AG08395 (cell line): Measurements from ENCODE around the gene CCBE1.
"Not testable (repeated sequence)": the region's sequence is repeated elsewhere in the genome, so short reads cannot be mapped to it uniquely, and the experiment has no call there.

Source experiments
- DNase-seq: peaks from one replicate; pipeline ENCODE4 v3.0.0; 2012; ENCODE audit warnings: mixed read lengths, low spot score

The CCBE1 gene

GRCh38 chr18:59536166-59536565, 161.1 kb downstream of the CCBE1 start:
- DNase-seq = peak; percentile 89

- no peak for DNase-seq
Observed at GRCh38 chr18:59535055-59535454, 162.2 kb downstream of the CCBE1 start.

GRCh38 chr18:59528866-59529265, 168.4 kb downstream of the CCBE1 start:
- DNase-seq = no peak

- DNase-seq = no peak
Observed at GRCh38 chr18:59520562-59521355, 176.5 kb downstream of the CCBE1 start.

GRCh38 chr18:59518705-59519104, 178.5 kb downstream of the CCBE1 start:
- no peak for DNase-seq

GRCh38 chr18:59517446-59518165, 179.6 kb downstream of the CCBE1 start:
- peak; percentile 23 for DNase-seq

GRCh38 chr18:59516356-59517155, 180.7 kb downstream of the CCBE1 start:
- DNase-seq = peak; percentile 77

GRCh38 chr18:59515956-59516355, 181.3 kb downstream of the CCBE1 start:
- DNase-seq = not testable (repeated sequence)

GRCh38 chr18:59515147-59515546, 182.1 kb downstream of the CCBE1 start:
- no peak for DNase-seq

GRCh38 chr18:59514203-59514602, 183.0 kb downstream of the CCBE1 start:
- DNase-seq = peak; percentile 77

GRCh38 chr18:59512025-59512755, 185.0 kb downstream of the CCBE1 start:
- no peak for DNase-seq

GRCh38 chr18:59509481-59510442, 187.5 kb downstream of the CCBE1 start:
- DNase-seq = no peak

- no peak for DNase-seq
Observed at GRCh38 chr18:59505356-59505755, 191.9 kb downstream of the CCBE1 start.

GRCh38 chr18:59502274-59503175, 194.7 kb downstream of the CCBE1 start:
- DNase-seq = peak; percentile 80

- DNase-seq = no peak
Observed at GRCh38 chr18:59501920-59502273, 195.3 kb downstream of the CCBE1 start.

- no peak for DNase-seq
Observed at GRCh38 chr18:59500765-59501164, 196.5 kb downstream of the CCBE1 start.

GRCh38 chr18:59498506-59499086, 198.6 kb downstream of the CCBE1 start:
- DNase-seq = no peak

- no peak for DNase-seq
Observed at GRCh38 chr18:59492756-59493421, 204.3 kb downstream of the CCBE1 start.

GRCh38 chr18:59488899-59489298, 208.3 kb downstream of the CCBE1 start:
- DNase-seq = no peak
